Fibroblast of the aortic adventitia (primary cell): ENCODE measurements around the gene MARK1. TPM values are rescaled to one million over a fixed set of nuclear protein-coding genes. Genes with fewer than 3 reads are reported as not detected.

Experiments
- DNase-seq: peaks from one replicate; pipeline ENCODE4 v3.0.0-alpha.2; 2010; ENCODE audit warnings: low read depth
- H3K4me3 ChIP-seq: 2 replicates; pipeline ENCODE4 v1.5.1; 2011; ENCODE audit warnings: low read depth, mild to moderate bottlenecking, control low read depth, low read length, moderate library complexity
- CTCF ChIP-seq: IDR thresholded peaks from 2 replicates; pipeline ENCODE4 v1.5.1; 2011; ENCODE audit warnings: mild to moderate bottlenecking, low read length, control low read depth, inconsistent platforms; ENCODE audit not compliant: insufficient read depth
- total RNA-seq: library from RNA; depleted of rRNA; stranded (reverse); fragments of >200 nt; gene quantifications from 2 replicates; pipeline ENCODE4 v1.2.3, GENCODE V29; 2012; ENCODE audit warnings: low replicate concordance

MARK1 gene
- total RNA-seq, 1 donor, result 0.45 TPM

- H3K4me3 ChIP-seq, result no peak overlapping the region
- DNase-seq, result no peak
- TF ChIP-seq CTCF, result no peak
These were observed 24.8 kb downstream of the MARK1 start for GRCh38 chr1:220552672-220553260.

GRCh38 chr1:220556641-220557040 lies 28.7 kb downstream of the MARK1 start:
- H3K4me3 ChIP-seq, result no peak overlapping the region
- DNase-seq, result no peak
- TF ChIP-seq CTCF, result no peak

GRCh38 chr1:220563564-220563963 lies 35.6 kb downstream of the MARK1 start:
- no peak for DNase-seq
- TF ChIP-seq CTCF, result no peak
- H3K4me3 ChIP-seq, result no peak overlapping the region

GRCh38 chr1:220564216-220564615 lies 36.3 kb downstream of the MARK1 start:
- H3K4me3 ChIP-seq, result no peak overlapping the region
- TF ChIP-seq CTCF, result no peak
- no peak for DNase-seq

- DNase-seq, result no peak
- no peak overlapping the region for H3K4me3 ChIP-seq
- no peak for TF ChIP-seq CTCF
These were observed 37.7 kb downstream of the MARK1 start for GRCh38 chr1:220565670-220566069.

- no peak for TF ChIP-seq CTCF
- H3K4me3 ChIP-seq, result no peak overlapping the region
- no peak for DNase-seq
These were observed 38.9 kb downstream of the MARK1 start for GRCh38 chr1:220566869-220567268.

GRCh38 chr1:220572416-220572815 lies 44.5 kb downstream of the MARK1 start:
- H3K4me3 ChIP-seq, result no peak overlapping the region
- TF ChIP-seq CTCF, result no peak
- DNase-seq, result no peak
